ENCODE results near the gene SOCS3. TPM values are rescaled to one million over a fixed set of nuclear protein-coding genes. Genes with fewer than 3 reads are reported as not detected.

The SOCS3 gene
- polyA plus RNA-seq, 6 donors from 2014 or later: 4.7 to 29.1 (median 15.2) TPM

DNA sequence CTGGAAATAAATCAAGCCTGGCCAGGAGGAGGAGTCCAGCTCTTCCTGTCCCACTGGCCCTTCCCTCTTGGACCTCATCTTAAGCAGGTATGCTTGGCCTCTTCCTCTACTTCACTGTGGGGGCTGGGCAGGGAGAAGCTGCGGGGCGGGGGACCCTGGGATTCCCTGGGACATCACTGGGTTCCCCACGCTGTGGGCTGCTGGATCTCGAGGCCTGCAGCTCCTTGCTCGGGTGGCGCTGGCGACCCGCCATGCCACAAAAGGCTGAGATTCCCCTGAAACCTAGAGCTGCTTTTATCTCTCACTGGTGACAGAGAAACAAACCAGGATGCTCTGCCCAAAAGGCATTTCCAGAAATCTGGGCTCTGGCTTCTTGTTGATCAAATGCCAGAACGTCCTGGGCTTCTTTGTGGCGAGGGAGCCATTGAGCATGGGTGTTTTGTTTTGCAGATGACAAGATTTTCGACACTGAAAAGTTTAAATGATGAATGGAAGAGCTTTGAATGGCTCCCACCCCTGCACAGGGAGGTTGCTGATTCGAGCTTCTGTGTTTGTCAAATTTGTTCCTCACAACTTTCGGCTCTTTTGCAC, 10.0 kb upstream of the SOCS3 start:
- H3K4me3 Mint-ChIP-seq: no peak overlapping the region
- no peak for ATAC-seq (ENCODE audit: low read depth in 2 of 2)
- H3K36me3 Mint-ChIP-seq: no peaks in the 10 kb centered on the region
- H3K4me1 Mint-ChIP-seq: peaks cover 0 to under 1% (median 0%) of the 10 kb centered on the region in 3 donors
- no peaks in the 10 kb centered on the region for H3K9me3 Mint-ChIP-seq
- H3K27ac Mint-ChIP-seq: no peak overlapping the region
- peaks cover under 1 to 43% (median 28%) of the 10 kb centered on the region in 3 donors for H3K27me3 Mint-ChIP-seq
- DNase-seq: no peak

GRCh38 chr17:78368854-78369495, 9.1 kb upstream of the SOCS3 start:
- H3K27me3 Mint-ChIP-seq: peaks cover 8 to 48% (median 37%) of the 10 kb centered on the region in 3 donors
- DNase-seq: no peak
- no peak overlapping the region for H3K4me3 Mint-ChIP-seq
- no peaks in the 10 kb centered on the region for H3K36me3 Mint-ChIP-seq
- no peaks in the 10 kb centered on the region for H3K9me3 Mint-ChIP-seq
- H3K27ac Mint-ChIP-seq: no peak overlapping the region
- no peak for ATAC-seq (ENCODE audit: low read depth in 2 of 2)
- peaks cover 0 to 7% (median 0%) of the 10 kb centered on the region in 3 donors for H3K4me1 Mint-ChIP-seq

- Mint-ChIP-seq H3K27ac (no peak overlapping the region), H3K27me3 (peaks cover 8 to 54% (median 42%) of the 10 kb centered on the region in 3 donors), H3K4me1 (peaks cover 0 to 7% (median 0%) of the 10 kb centered on the region in 3 donors), H3K4me3 (no peak overlapping the region), H3K36me3 (no peaks in the 10 kb centered on the region), H3K9me3 (no peaks in the 10 kb centered on the region)
- DNase-seq: no peak
- ATAC-seq (ENCODE audit: low read depth in 2 of 2): no peak
Measured at GRCh38 chr17:78368348-78368747, 8.5 kb upstream of the SOCS3 start.

- no peaks in the 10 kb centered on the region for H3K9me3 Mint-ChIP-seq
- H3K4me1 Mint-ChIP-seq: peaks cover 0 to 7% (median 0%) of the 10 kb centered on the region in 3 donors
- H3K27ac Mint-ChIP-seq: no peak overlapping the region
- ATAC-seq (ENCODE audit: low read depth in 2 of 2): no peak
- no peak overlapping the region for H3K4me3 Mint-ChIP-seq
- peaks cover 16 to 50% (median 30%) of the 10 kb centered on the region in 3 donors for H3K27me3 Mint-ChIP-seq
- H3K36me3 Mint-ChIP-seq: no peaks in the 10 kb centered on the region
- no peak for DNase-seq
Measured at GRCh38 chr17:78367193-78367592, 7.3 kb upstream of the SOCS3 start.

DNA sequence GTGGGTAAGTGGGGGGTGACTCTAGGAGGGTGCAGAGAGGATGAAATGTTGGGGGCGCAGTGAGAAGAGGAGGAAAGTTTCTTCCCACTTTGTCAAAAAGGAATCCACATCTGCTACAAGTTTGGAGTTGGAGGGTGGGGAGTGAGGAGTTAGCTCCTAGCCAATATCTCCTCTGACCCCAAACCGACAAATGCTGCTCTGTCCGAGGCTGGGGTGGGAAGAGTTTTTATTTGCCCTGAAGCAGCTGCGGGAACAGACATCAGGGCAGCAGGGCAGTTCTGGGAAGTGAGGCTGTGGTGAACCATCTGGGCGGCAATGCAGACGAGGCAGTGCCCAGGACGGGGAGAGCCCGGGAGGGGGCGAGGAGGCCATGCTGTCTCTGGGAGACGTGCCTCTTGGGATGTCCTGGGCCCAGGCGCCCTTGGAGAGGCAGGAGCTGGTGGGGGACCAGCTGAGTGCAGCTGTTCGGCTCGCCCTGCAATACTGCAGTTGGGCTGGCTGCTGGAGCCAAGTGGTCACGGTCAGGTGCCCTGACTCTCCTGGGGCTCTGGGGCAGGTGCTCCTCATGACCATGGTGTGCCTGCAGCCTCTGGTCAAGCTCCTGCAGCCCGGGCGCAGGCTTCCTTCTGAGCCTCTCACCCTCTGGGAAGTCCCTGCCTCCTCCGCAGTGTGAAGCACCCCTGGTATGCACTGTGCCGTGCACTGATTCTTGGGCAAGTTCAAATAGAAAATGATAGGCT, 6.4 kb upstream of the SOCS3 start:
- Mint-ChIP-seq H3K9me3 (no peaks in the 10 kb centered on the region), H3K4me3 (no peak overlapping the region), H3K4me1 (peaks cover 0 to 7% (median 0%) of the 10 kb centered on the region in 3 donors), H3K36me3 (no peaks in the 10 kb centered on the region), H3K27ac (peak overlapping the region in 2 of 6 donors; percentile 33 to 90), H3K27me3 (peaks cover 16 to 50% (median 30%) of the 10 kb centered on the region in 3 donors)
- DNase-seq (no peak), ATAC-seq (ENCODE audit: low read depth in 2 of 2) (no peak)

- H3K9me3 Mint-ChIP-seq: no peaks in the 10 kb centered on the region
- DNase-seq: no peak
- peaks cover 4 to 12% (median 5%) of the 10 kb centered on the region in 3 donors for H3K4me1 Mint-ChIP-seq
- ATAC-seq (ENCODE audit: low read depth in 2 of 2): no peak
- H3K27me3 Mint-ChIP-seq: peaks cover 16 to 55% (median 30%) of the 10 kb centered on the region in 3 donors
- H3K36me3 Mint-ChIP-seq: no peaks in the 10 kb centered on the region
- no peak overlapping the region for H3K4me3 Mint-ChIP-seq
- H3K27ac Mint-ChIP-seq: no peak overlapping the region
Measured at GRCh38 chr17:78365561-78366108, 5.8 kb upstream of the SOCS3 start.

GRCh38 chr17:78364436-78365281, 4.8 kb upstream of the SOCS3 start:
- H3K4me3 Mint-ChIP-seq: peak overlapping the region in 1 of 8 donors; percentile 14

DNA sequence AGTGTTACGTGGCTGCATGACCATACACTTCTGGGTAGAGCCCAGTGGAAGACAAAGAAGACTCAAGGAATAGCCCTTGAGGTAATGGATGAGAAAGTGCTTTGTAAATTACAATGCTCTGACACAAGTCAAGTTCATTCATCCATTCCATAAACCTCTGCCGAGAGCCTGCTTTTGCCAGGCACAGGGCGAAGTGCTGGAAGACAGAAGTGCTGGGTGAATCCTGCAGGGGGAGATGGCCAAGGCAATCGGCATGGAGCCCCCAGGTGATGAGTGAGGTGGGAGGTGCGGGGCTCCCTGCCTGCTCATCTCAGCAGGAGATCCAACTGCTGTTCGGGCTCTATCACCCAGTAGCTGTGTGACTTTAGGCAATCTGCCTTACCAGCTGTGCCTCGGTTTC, 2.8 kb upstream of the SOCS3 start:
- peaks cover 5 to 22% (median 7%) of the 10 kb centered on the region in 3 donors for H3K4me1 Mint-ChIP-seq
- no peak for ATAC-seq (ENCODE audit: low read depth in 2 of 2)
- H3K4me3 Mint-ChIP-seq: peak overlapping the region in 1 of 8 donors; percentile 53
- H3K36me3 Mint-ChIP-seq: no peaks in the 10 kb centered on the region
- DNase-seq: no peak
- no peak overlapping the region for H3K27ac Mint-ChIP-seq
- no peaks in the 10 kb centered on the region for H3K9me3 Mint-ChIP-seq
- peaks cover 16 to 49% (median 30%) of the 10 kb centered on the region in 3 donors for H3K27me3 Mint-ChIP-seq

More at GRCh38 chr17:78364436-78365281, 4.8 kb upstream of the SOCS3 start:
- H3K4me1 Mint-ChIP-seq: peaks cover 5 to 12% (median 7%) of the 10 kb centered on the region in 3 donors
- H3K9me3 Mint-ChIP-seq: no peaks in the 10 kb centered on the region
- DNase-seq: no peak
- H3K27ac Mint-ChIP-seq: peak overlapping the region in 1 of 6 donors; percentile 28
- no peaks in the 10 kb centered on the region for H3K36me3 Mint-ChIP-seq
- peaks cover 16 to 55% (median 30%) of the 10 kb centered on the region in 3 donors for H3K27me3 Mint-ChIP-seq
- ATAC-seq (ENCODE audit: low read depth in 2 of 2): no peak

- Mint-ChIP-seq H3K27me3 (peaks cover 16 to 49% (median 30%) of the 10 kb centered on the region in 3 donors), H3K27ac (peak overlapping the region in 1 of 6 donors; percentile 93), H3K9me3 (no peaks in the 10 kb centered on the region), H3K36me3 (no peaks in the 10 kb centered on the region), H3K4me1 (peaks cover 5 to 25% (median 11%) of the 10 kb centered on the region in 3 donors), H3K4me3 (no peak overlapping the region)
- ATAC-seq (ENCODE audit: low read depth in 2 of 2) (no peak), DNase-seq (no peak)
Measured at GRCh38 chr17:78362232-78362631, 2.4 kb upstream of the SOCS3 start.

- Mint-ChIP-seq H3K9me3 (no peaks in the 10 kb centered on the region), H3K4me3 (peak overlapping the region in 7 of 8 donors; percentile 26 to 92 (median 69)), H3K27me3 (peaks cover 16 to 42% (median 26%) of the 10 kb centered on the region in 3 donors), H3K4me1 (peaks cover 14 to 34% (median 21%) of the 10 kb centered on the region in 3 donors), H3K27ac (peak overlapping the region in 3 of 6 donors; percentile 86 to 94 (median 90)), H3K36me3 (no peaks in the 10 kb centered on the region)
- ATAC-seq (ENCODE audit: low read depth in 2 of 2) (no peak), DNase-seq (no peak)
Measured at GRCh38 chr17:78361225-78361701, 1.4 kb upstream of the SOCS3 start.

DNA sequence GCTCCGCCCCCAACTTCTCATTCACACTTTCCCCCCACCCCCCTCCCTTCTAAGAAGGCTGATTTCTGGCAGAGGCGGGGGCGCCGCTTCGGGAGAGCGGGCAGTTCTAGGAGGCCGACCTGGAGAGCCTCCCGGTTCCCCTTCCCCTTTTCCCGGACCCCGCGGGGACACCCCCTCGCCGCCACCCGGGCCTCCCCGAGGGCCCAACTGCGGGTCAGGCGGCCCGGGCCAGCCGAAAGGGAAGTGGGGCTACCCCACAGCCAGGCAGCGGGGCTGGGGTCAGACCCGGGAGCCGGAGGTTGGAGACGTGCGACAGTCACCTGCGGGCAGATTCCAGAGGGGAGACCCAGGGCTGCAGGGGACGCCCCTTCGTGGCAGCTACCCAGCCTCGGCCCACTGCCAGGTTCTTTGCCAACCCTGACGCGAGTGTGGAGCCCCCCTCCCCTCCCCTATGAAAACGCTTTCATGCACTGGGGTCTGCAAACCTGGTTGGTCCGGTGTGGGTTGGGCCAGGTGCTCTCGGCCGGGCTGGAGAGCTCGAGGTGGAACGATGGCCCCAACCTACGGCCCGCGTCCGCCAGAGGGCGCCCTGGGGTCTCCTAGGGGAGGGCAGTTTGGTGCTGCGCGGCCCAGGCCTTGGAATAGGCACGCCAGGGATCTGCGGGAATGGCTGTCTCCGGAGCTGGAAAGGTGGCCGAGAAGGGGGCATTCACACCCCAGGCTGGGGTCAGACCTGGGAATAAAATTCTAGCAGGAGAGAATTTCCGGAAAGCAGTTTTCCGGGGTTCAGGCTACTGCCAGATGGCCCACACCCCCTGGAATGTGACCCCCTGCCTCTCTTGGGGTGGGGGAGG, 721 bp upstream of the SOCS3 start:
- peak overlapping the region; percentile 72 to 95 (median 89) for H3K4me3 Mint-ChIP-seq

More for the DNA sequence above, 721 bp upstream of the SOCS3 start:
- Mint-ChIP-seq H3K27me3 (peaks cover 16 to 42% (median 19%) of the 10 kb centered on the region in 3 donors), H3K36me3 (no peaks in the 10 kb centered on the region), H3K4me1 (peaks cover 20 to 41% (median 28%) of the 10 kb centered on the region in 3 donors), H3K9me3 (no peaks in the 10 kb centered on the region), H3K27ac (peak overlapping the region; percentile 90 to 97 (median 95))
- DNase-seq (peak; percentile 82), ATAC-seq (ENCODE audit: low read depth in 2 of 2) (peak; percentile 29 to 40)
